HG03354 (cell line): ENCODE results near the gene MGST1.
A peak's percentile ranks its signal among the peaks of the same experiment; 100 is the strongest.
"Not testable (repeated sequence)": the region's sequence is repeated elsewhere in the genome, so short reads cannot be mapped to it uniquely, and the experiment has no call there.

Experiments
- ATAC-seq: cut with Tn5 transposase; IDR thresholded peaks from one replicate; pipeline ENCODE4 v1.9.1; 2021; ENCODE audit warnings: mild to moderate bottlenecking; ENCODE audit not compliant: unreplicated experiment, poor library complexity, severe bottlenecking

The MGST1 gene

GRCh38 chr12:16349131-16349460 is 1.7 kb downstream of the MGST1 start:
- ATAC-seq: peak; percentile 40

GRCh38 chr12:16350682-16351081 is 3.2 kb downstream of the MGST1 start:
- ATAC-seq: no peak

GRCh38 chr12:16352481-16352880 is 5.0 kb downstream of the MGST1 start:
- ATAC-seq: no peak

- no peak for ATAC-seq
Observed at GRCh38 chr12:16358878-16359277, 11.4 kb downstream of the MGST1 start.

GRCh38 chr12:16359512-16360491 is 12.4 kb downstream of the MGST1 start:
- peak; percentile 69 for ATAC-seq

GRCh38 chr12:16361142-16361783 is 13.8 kb downstream of the MGST1 start:
- ATAC-seq: no peak

- ATAC-seq: no peak
Observed at GRCh38 chr12:16362550-16362949, 15.1 kb downstream of the MGST1 start.

- no peak for ATAC-seq
Observed at GRCh38 chr12:16369156-16369555, 21.7 kb downstream of the MGST1 start.

GRCh38 chr12:16370096-16370495 is 22.7 kb downstream of the MGST1 start:
- no peak for ATAC-seq

GRCh38 chr12:16382652-16383312 is 35.3 kb downstream of the MGST1 start:
- ATAC-seq: not testable (repeated sequence)

GRCh38 chr12:16384732-16385131 is 37.3 kb downstream of the MGST1 start:
- no peak for ATAC-seq

- no peak for ATAC-seq
Observed at GRCh38 chr12:16385782-16386646, 38.6 kb downstream of the MGST1 start.

GRCh38 chr12:16387919-16388318 is 40.5 kb downstream of the MGST1 start:
- no peak for ATAC-seq

- no peak for ATAC-seq
Observed at GRCh38 chr12:16389594-16389993, 42.1 kb downstream of the MGST1 start.

GRCh38 chr12:16392846-16393535 is 45.5 kb downstream of the MGST1 start:
- no peak for ATAC-seq

- no peak for ATAC-seq
Observed at GRCh38 chr12:16399101-16399500, 51.7 kb downstream of the MGST1 start.

GRCh38 chr12:16401835-16402234 is 54.4 kb downstream of the MGST1 start:
- not testable (repeated sequence) for ATAC-seq

GRCh38 chr12:16407346-16407745 is 59.9 kb downstream of the MGST1 start:
- ATAC-seq: no peak
